ENCODE data around the gene ALAD. TPM values are rescaled to one million over a fixed set of nuclear protein-coding genes. Genes with fewer than 3 reads are reported as not detected.

ALAD gene
- total and polyA plus RNA-seq, 2 of the 13 experiments (the other 11 are each of a cell fraction or from before 2014, with no cell fraction given): 21.8 to 30.1 TPM

DNA sequence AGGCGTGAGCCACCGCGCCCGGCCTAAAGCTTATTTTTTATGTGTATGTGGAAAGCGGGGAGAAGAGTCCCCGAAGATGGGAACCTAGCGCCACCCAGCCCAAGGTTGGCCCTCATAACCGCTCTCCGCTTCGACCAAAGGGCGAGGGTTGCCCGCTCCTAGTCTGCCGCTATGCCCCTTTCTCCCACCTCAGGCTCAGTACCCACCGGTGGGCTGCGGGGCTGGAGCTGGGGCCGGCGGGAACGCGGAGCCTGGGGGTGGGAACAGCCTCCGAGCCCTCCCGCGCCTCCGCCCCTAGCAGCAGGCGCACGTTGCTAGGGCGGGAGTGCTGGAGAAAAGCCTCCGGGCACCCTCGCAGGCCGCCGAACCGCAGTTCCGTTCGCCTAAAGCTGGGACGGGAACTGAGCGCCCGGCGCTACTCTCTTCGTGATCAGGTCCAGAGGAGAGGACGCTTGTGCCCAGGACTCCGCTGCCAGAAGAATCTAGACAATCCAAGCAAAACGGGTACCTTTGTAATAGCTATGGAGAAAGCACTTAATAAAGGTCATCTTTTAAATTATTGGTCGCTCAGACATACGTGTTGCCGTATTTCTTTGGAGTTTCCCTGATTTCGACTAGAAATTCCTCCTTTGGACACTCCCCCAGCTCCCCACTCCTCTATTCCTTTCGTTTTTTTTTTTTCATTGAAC is 60.9 kb downstream of the ALAD start, which contains the start of gene WDR31 (continued):
- no peak for TF ChIP-seq ZNF572 (CRISPR knock-in tag; IDR thresholded peaks at IDR 0.05)
- no peak; the same call in 1 of the 2 replicates for TF ChIP-seq MAF1 (CRISPR knock-in tag; IDR thresholded peaks at IDR 0.05; ENCODE audit: borderline replicate concordance)
- TF ChIP-seq HMG20A (CRISPR knock-in tag; IDR thresholded peaks at IDR 0.05; ENCODE audit: borderline replicate concordance): no peak
- peak; percentile 91; the same call in 1 of the 2 replicates for TF ChIP-seq ARNT2 (CRISPR knock-in tag; IDR thresholded peaks at IDR 0.05; ENCODE audit: low read depth)
- TF ChIP-seq, protein P1, sequence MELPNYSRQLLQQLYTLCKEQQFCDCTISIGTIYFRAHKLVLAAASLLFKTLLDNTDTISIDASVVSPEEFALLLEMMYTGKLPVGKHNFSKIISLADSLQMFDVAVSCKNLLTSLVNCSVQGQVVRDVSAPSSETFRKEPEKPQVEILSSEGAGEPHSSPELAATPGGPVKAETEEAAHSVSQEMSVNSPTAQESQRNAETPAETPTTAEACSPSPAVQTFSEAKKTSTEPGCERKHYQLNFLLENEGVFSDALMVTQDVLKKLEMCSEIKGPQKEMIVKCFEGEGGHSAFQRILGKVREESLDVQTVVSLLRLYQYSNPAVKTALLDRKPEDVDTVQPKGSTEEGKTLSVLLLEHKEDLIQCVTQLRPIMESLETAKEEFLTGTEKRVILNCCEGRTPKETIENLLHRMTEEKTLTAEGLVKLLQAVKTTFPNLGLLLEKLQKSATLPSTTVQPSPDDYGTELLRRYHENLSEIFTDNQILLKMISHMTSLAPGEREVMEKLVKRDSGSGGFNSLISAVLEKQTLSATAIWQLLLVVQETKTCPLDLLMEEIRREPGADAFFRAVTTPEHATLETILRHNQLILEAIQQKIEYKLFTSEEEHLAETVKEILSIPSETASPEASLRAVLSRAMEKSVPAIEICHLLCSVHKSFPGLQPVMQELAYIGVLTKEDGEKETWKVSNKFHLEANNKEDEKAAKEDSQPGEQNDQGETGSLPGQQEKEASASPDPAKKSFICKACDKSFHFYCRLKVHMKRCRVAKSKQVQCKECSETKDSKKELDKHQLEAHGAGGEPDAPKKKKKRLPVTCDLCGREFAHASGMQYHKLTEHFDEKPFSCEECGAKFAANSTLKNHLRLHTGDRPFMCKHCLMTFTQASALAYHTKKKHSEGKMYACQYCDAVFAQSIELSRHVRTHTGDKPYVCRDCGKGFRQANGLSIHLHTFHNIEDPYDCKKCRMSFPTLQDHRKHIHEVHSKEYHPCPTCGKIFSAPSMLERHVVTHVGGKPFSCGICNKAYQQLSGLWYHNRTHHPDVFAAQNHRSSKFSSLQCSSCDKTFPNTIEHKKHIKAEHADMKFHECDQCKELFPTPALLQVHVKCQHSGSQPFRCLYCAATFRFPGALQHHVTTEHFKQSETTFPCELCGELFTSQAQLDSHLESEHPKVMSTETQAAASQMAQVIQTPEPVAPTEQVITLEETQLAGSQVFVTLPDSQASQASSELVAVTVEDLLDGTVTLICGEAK (IDR thresholded peaks at IDR 0.05): peak; percentile 30; the same call in 1 of the 2 replicates
- TF ChIP-seq, protein P1 (CRISPR knock-in tag; IDR thresholded peaks at IDR 0.05): peak; percentile 67
- no peak for TF ChIP-seq ZBTB21 (CRISPR knock-in tag; IDR thresholded peaks at IDR 0.05)
- TF ChIP-seq SMYD3 (CRISPR knock-in tag; IDR thresholded peaks at IDR 0.05): peak; percentile 19; the same call in 1 of the 2 replicates
- peak; percentile 65; the same call in 1 of the 2 replicates for TF ChIP-seq FOXC1 (CRISPR knock-in tag; IDR thresholded peaks at IDR 0.05; ENCODE audit: borderline replicate concordance)
- no peak for TF ChIP-seq ZFP41 (CRISPR knock-in tag; IDR thresholded peaks at IDR 0.05; ENCODE audit: borderline replicate concordance)
- TF ChIP-seq ZNF274 (CRISPR knock-in tag; IDR thresholded peaks at IDR 0.05): peak; percentile 57; the same call in 1 of the 2 replicates
- TF ChIP-seq ZNF382 (CRISPR knock-in tag; IDR thresholded peaks at IDR 0.05; ENCODE audit: borderline replicate concordance): no peak
- TF ChIP-seq ONECUT2 (CRISPR knock-in tag; IDR thresholded peaks at IDR 0.05): no peak
- TF ChIP-seq BRCA1 (CRISPR knock-in tag; IDR thresholded peaks at IDR 0.05): no peak; the same call in none of the 2 replicates
- TF ChIP-seq AGO1 (IDR thresholded peaks at IDR 0.05; ENCODE audit: low read depth, low read length, poor library complexity, severe bottlenecking): peak; percentile 52
- TF ChIP-seq, protein P2, sequence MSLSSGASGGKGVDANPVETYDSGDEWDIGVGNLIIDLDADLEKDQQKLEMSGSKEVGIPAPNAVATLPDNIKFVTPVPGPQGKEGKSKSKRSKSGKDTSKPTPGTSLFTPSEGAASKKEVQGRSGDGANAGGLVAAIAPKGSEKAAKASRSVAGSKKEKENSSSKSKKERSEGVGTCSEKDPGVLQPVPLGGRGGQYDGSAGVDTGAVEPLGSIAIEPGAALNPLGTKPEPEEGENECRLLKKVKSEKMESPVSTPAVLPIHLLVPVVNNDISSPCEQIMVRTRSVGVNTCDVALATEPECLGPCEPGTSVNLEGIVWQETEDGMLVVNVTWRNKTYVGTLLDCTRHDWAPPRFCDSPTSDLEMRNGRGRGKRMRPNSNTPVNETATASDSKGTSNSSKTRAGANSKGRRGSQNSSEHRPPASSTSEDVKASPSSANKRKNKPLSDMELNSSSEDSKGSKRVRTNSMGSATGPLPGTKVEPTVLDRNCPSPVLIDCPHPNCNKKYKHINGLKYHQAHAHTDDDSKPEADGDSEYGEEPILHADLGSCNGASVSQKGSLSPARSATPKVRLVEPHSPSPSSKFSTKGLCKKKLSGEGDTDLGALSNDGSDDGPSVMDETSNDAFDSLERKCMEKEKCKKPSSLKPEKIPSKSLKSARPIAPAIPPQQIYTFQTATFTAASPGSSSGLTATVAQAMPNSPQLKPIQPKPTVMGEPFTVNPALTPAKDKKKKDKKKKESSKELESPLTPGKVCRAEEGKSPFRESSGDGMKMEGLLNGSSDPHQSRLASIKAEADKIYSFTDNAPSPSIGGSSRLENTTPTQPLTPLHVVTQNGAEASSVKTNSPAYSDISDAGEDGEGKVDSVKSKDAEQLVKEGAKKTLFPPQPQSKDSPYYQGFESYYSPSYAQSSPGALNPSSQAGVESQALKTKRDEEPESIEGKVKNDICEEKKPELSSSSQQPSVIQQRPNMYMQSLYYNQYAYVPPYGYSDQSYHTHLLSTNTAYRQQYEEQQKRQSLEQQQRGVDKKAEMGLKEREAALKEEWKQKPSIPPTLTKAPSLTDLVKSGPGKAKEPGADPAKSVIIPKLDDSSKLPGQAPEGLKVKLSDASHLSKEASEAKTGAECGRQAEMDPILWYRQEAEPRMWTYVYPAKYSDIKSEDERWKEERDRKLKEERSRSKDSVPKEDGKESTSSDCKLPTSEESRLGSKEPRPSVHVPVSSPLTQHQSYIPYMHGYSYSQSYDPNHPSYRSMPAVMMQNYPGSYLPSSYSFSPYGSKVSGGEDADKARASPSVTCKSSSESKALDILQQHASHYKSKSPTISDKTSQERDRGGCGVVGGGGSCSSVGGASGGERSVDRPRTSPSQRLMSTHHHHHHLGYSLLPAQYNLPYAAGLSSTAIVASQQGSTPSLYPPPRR (CRISPR knock-in tag; IDR thresholded peaks at IDR 0.05; ENCODE audit: borderline replicate concordance): peak; percentile 65

All from HepG2 (cell line).